NCI-H446 treated with DMSO at 0.1 percent for 48 hours (cell line): ENCODE results near the gene EMID1.

Experiments used
- DNase-seq: peaks from one replicate; lab custom pipeline; 2025; lab: John Stamatoyannopoulos, UW

Gene EMID1

GRCh38 chr22:29292379-29292778, 86.7 kb downstream of the EMID1 start:
- DNase-seq = no peak

- no peak for DNase-seq
Measured at GRCh38 chr22:29298641-29299040, 92.9 kb downstream of the EMID1 start.

GRCh38 chr22:29299136-29299900, 93.6 kb downstream of the EMID1 start:
- DNase-seq = no peak

- no peak for DNase-seq
Measured at GRCh38 chr22:29300467-29300806, 94.7 kb downstream of the EMID1 start.

GRCh38 chr22:29300807-29301601, 95.3 kb downstream of the EMID1 start:
- no peak for DNase-seq

- no peak for DNase-seq
Measured at GRCh38 chr22:29301716-29302401, 96.2 kb downstream of the EMID1 start.

- DNase-seq = peak; percentile 65
Measured at GRCh38 chr22:29302402-29302680, 96.6 kb downstream of the EMID1 start.

- DNase-seq = no peak
Measured at GRCh38 chr22:29302681-29303465, 97.2 kb downstream of the EMID1 start.

GRCh38 chr22:29305836-29306174, 100.1 kb downstream of the EMID1 start:
- DNase-seq = no peak

- peak; percentile 49 for DNase-seq
Measured at GRCh38 chr22:29306175-29306834, 100.6 kb downstream of the EMID1 start, which contains the start of gene GAS2L1. Gene GAS2L1 (plus strand): TSS chr22:29306650. CDS start chr22:29308106, 1,456 bp downstream.

GRCh38 chr22:29306835-29307595, 101.3 kb downstream of the EMID1 start:
- peak; percentile 42 for DNase-seq

GRCh38 chr22:29307596-29308147, 102.0 kb downstream of the EMID1 start:
- DNase-seq = no peak

- no peak for DNase-seq
Measured at GRCh38 chr22:29308148-29308790, 102.6 kb downstream of the EMID1 start.

GRCh38 chr22:29308791-29309262, 103.1 kb downstream of the EMID1 start:
- no peak for DNase-seq
